Body of pancreas (tissue), 4 donors: ENCODE data around the gene PLEKHD1.

Experiments used
- CTCF ChIP-seq, 7 experiments: fragments of 450-650 bp in 4 of 7; fragments of 200-600 bp in 3 of 7; sonication (generic) in 3 of 7; IDR thresholded peaks; one replicate each; pipeline ENCODE4 v1.5.1; 2016 to 2019; ENCODE audit warnings: antibody characterized with exemption in 7 of 7
- POLR2A ChIP-seq, 3 donors: fragments of 450-650 bp; IDR thresholded peaks; one replicate each; pipeline ENCODE4 v1.6.1; 2016; ENCODE audit warnings: antibody characterized with exemption in 3 of 3, mild to moderate bottlenecking in 2 of 3

GRCh38 chr14:69559581-69560011 is 75.1 kb downstream of the PLEKHD1 start:
- TF ChIP-seq CTCF (IDR thresholded peaks at IDR 0.05) (no peak), POLR2A (IDR thresholded peaks at IDR 0.05) (no peak)
